Activated naive CD4-positive, alpha-beta T cell (primary cell): ENCODE data around the gene TRIM49.
"Not testable (repeated sequence)": the region's sequence is repeated elsewhere in the genome, so short reads cannot be mapped to it uniquely, and the experiment has no call there.

Experiments used
- DNase-seq, 4 experiments: peaks; one replicate each; lab custom pipeline; 2025; lab: John Stamatoyannopoulos, UW

The TRIM49 gene

GRCh38 chr11:89808475-89808874 lies at the start of gene TRIM49:
Gene TRIM49, minus strand, starts transcription at chr11:89808575. Its CDS starts 4,106 bp downstream, at chr11:89804469.
- not testable (repeated sequence) for DNase-seq

- DNase-seq = not testable (repeated sequence)
Measured at GRCh38 chr11:89826694-89827093, 18.3 kb upstream of the TRIM49 start.

- DNase-seq = not testable (repeated sequence)
Measured at GRCh38 chr11:89820008-89820407, 11.6 kb upstream of the TRIM49 start.

- DNase-seq = not testable (repeated sequence)
Measured at GRCh38 chr11:89813535-89813934, 5.2 kb upstream of the TRIM49 start.

- DNase-seq = not testable (repeated sequence)
Measured at GRCh38 chr11:89787506-89788063, 20.8 kb downstream of the TRIM49 start.

GRCh38 chr11:89785726-89786125 lies 22.6 kb downstream of the TRIM49 start:
- DNase-seq = not testable (repeated sequence)

GRCh38 chr11:89750822-89751221 lies 57.6 kb downstream of the TRIM49 start:
- not testable (repeated sequence) for DNase-seq
